ENCODE measurements around the gene SH3BGRL. TPM values are rescaled to one million over a fixed set of nuclear protein-coding genes. Genes with fewer than 3 reads are reported as not detected.
A peak's percentile ranks its signal among the peaks of the same experiment; 100 is the strongest.

SH3BGRL gene
- total and polyA plus RNA-seq, 2 donors (not counting 1 experiment from before 2014, with no cell fraction given), result 41.6 to 258 TPM

DNA sequence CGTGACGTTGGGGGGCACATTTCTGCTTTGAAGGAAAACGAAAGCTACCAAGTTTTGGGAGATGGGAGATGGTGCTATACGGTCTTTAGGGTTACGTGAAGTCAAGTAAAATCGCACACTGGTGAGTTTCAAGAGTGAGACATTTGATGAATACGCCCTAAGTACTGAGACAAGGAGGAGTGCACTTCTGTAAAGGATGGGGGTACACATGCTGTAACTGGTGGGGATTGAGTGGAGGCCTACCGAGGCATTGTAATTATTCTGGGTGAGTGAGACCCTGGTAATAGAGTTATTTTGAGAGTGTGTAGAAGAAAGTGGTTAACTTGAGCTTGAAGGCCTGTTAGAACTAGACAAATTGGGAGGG, 536 bp downstream of the SH3BGRL start:
- no peaks in the 10 kb centered on the region for H4K20me1 ChIP-seq (ENCODE audit: control insufficient read depth, extremely low read depth, insufficient read depth, low read length)
- H3K4me2 ChIP-seq (ENCODE audit: extremely low read depth, insufficient read depth, low read length), result peak overlapping the region; percentile 39
- H3K36me3 ChIP-seq (ENCODE audit: control insufficient read depth, insufficient read depth, low read length), result no peaks in the 10 kb centered on the region
- peak overlapping the region; percentile 32 for H3K9ac ChIP-seq (ENCODE audit: insufficient read depth, low read length)
- H3K27me3 ChIP-seq (ENCODE audit: control insufficient read depth, insufficient read depth, low read length), result no peaks in the 10 kb centered on the region
- peaks cover 12% of the 10 kb centered on the region for H3K79me2 ChIP-seq (ENCODE audit: control insufficient read depth, insufficient read depth, low read length)
- peak; percentile 20 to 41 for DNase-seq (ENCODE audit: low read depth in 2 of 2)
- peak overlapping the region; percentile 65 for H2AFZ ChIP-seq (ENCODE audit: low read length)
- no peak for TF ChIP-seq EZH2 (IDR thresholded peaks at IDR 0.05; ENCODE audit: low read length, missing control alignments)
- no peak for TF ChIP-seq CTCF (conservative IDR thresholded peaks at IDR 0.05 in 1 of 2, IDR thresholded peaks at IDR 0.05 in 1 of 2; ENCODE audit: low read depth in 1 of 2, low read length in 2 of 2)
- H3K9me3 ChIP-seq (ENCODE audit: control insufficient read depth, insufficient read depth, low read depth, low read length), result no peaks in the 10 kb centered on the region
- no peaks in the 10 kb centered on the region for H3K4me1 ChIP-seq (ENCODE audit: control insufficient read depth, extremely low read depth, insufficient read depth, low read length)
- peak overlapping the region; percentile 45 to 95 (median 74) for H3K4me3 ChIP-seq (replicated peaks in 1 of 4; ENCODE audit: control extremely low read depth in 1 of 4, insufficient read depth in 1 of 4, low read depth in 3 of 4, low read length in 4 of 4)
- peak overlapping the region; percentile 73 for H3K27ac ChIP-seq (ENCODE audit: insufficient read depth, low read length)

DNA sequence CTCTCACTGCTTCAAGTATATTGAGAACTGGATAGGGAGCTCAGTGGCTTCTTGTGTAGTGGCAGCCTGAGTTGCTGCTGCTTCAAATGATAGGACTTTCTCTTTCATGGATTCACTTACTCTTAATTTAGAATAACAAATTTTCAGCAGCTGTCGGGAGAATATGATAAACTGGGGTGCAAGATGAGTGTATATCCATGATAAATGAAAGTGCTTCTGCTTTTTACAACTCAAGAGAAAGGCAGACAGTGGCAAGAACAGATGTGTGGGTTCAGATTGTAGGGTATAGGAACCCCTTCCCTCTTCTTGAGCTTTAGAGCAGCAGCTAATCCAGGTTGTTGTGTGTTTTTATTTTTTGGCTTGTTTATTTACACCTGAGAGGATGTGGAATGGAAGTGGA, 1.0 kb downstream of the SH3BGRL start:
- Histone ChIP-seq H3K4me2 (ENCODE audit: extremely low read depth, insufficient read depth, low read length) (peak overlapping the region; percentile 39), H4K20me1 (ENCODE audit: control insufficient read depth, extremely low read depth, insufficient read depth, low read length) (no peaks in the 10 kb centered on the region), H3K4me3 (replicated peaks in 1 of 4; ENCODE audit: control extremely low read depth in 1 of 4, insufficient read depth in 1 of 4, low read depth in 3 of 4, low read length in 4 of 4) (peak overlapping the region; percentile 45 to 95 (median 74)), H3K79me2 (ENCODE audit: control insufficient read depth, insufficient read depth, low read length) (peaks cover 12% of the 10 kb centered on the region), H3K36me3 (ENCODE audit: control insufficient read depth, insufficient read depth, low read length) (no peaks in the 10 kb centered on the region), H3K9me3 (ENCODE audit: control insufficient read depth, insufficient read depth, low read depth, low read length) (no peaks in the 10 kb centered on the region), H2AFZ (ENCODE audit: low read length) (no peak overlapping the region), H3K27ac (ENCODE audit: insufficient read depth, low read length) (peak overlapping the region; percentile 73), H3K9ac (ENCODE audit: insufficient read depth, low read length) (peak overlapping the region; percentile 16), H3K4me1 (ENCODE audit: control insufficient read depth, extremely low read depth, insufficient read depth, low read length) (no peaks in the 10 kb centered on the region), H3K27me3 (ENCODE audit: control insufficient read depth, insufficient read depth, low read length) (no peaks in the 10 kb centered on the region)
- no peak for DNase-seq (ENCODE audit: low read depth in 2 of 2)
- TF ChIP-seq CTCF (conservative IDR thresholded peaks at IDR 0.05 in 1 of 2, IDR thresholded peaks at IDR 0.05 in 1 of 2; ENCODE audit: low read depth in 1 of 2, low read length in 2 of 2) (no peak), EZH2 (IDR thresholded peaks at IDR 0.05; ENCODE audit: low read length, missing control alignments) (no peak)

DNA sequence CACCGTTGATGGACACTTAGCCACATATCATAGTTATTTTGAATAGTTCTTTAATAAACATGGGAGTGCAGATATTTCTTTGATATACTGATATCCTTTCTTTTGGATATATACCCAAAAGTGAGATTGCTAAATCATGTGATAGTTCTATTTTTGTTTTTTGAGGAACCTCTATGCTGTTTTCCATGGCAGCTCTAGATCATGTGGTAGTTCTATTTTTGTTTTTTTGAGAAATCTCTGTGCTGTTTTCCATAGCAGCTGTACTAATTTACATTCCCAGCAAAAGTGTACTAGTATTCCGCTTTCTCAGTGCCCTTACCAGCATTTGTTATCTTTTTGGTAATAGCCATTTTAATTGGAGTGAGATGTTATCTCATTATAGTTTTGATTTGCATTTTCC, 3.6 kb downstream of the SH3BGRL start:
- Histone ChIP-seq H3K4me1 (ENCODE audit: control insufficient read depth, extremely low read depth, insufficient read depth, low read length) (no peaks in the 10 kb centered on the region), H3K4me3 (replicated peaks in 1 of 4; ENCODE audit: control extremely low read depth in 1 of 4, insufficient read depth in 1 of 4, low read depth in 3 of 4, low read length in 4 of 4) (no peak overlapping the region), H3K27me3 (ENCODE audit: control insufficient read depth, insufficient read depth, low read length) (no peaks in the 10 kb centered on the region), H3K27ac (ENCODE audit: insufficient read depth, low read length) (no peak overlapping the region), H3K4me2 (ENCODE audit: extremely low read depth, insufficient read depth, low read length) (no peak overlapping the region), H3K79me2 (ENCODE audit: control insufficient read depth, insufficient read depth, low read length) (peaks cover 12% of the 10 kb centered on the region), H3K9me3 (ENCODE audit: control insufficient read depth, insufficient read depth, low read depth, low read length) (no peaks in the 10 kb centered on the region), H4K20me1 (ENCODE audit: control insufficient read depth, extremely low read depth, insufficient read depth, low read length) (no peaks in the 10 kb centered on the region), H3K36me3 (ENCODE audit: control insufficient read depth, insufficient read depth, low read length) (no peaks in the 10 kb centered on the region), H2AFZ (ENCODE audit: low read length) (no peak overlapping the region), H3K9ac (ENCODE audit: insufficient read depth, low read length) (no peak overlapping the region)
- TF ChIP-seq EZH2 (IDR thresholded peaks at IDR 0.05; ENCODE audit: low read length, missing control alignments) (no peak), CTCF (conservative IDR thresholded peaks at IDR 0.05 in 1 of 2, IDR thresholded peaks at IDR 0.05 in 1 of 2; ENCODE audit: low read depth in 1 of 2, low read length in 2 of 2) (no peak)
- DNase-seq (ENCODE audit: low read depth in 2 of 2), result no peak

All from fibroblast of lung (primary cell).